Measurements from ENCODE around the gene PTPRU. TPM values are rescaled to one million over a fixed set of nuclear protein-coding genes. Genes with fewer than 3 reads are reported as not detected.

Gene PTPRU
- total RNA-seq, 1 donor from 2014 or later = 0.47 TPM

DNA sequence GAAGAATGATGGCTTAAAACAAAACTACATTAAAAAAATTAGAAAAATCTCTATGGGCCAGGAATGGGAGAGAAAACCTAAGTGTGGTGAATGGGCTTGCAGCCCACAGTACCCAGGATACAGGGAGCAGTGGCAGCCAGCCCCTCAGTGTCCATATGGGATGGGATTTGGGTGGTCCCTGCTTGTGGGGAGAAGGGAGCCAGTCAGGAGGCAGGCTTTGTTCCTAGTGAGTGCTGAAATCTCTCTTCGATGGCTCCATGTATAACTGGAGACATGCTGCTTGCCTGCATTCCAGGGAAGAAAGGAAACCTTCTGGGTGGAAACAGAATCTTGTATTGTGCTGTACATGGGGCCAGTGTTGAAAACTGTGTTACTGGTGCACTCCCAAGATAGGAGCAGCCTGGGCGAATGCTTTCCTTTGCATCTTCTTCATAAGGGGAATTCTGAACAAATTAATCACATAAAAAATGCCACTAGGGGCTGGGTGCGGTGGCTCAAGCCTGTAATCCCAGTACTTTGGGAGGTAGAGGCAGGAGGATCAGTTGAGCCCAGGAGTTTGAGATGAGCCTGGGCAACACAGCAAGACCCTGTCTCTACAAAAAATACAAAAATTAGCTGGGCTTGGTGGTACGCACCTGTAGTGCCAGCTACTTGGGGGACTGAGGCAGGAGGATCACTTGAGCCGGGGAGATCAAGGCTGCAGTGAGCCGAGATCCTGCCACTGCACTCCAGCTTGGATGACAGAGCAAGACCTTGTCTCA is 36.0 kb downstream of the PTPRU start:
- Mint-ChIP-seq H3K4me3 (no peak overlapping the region), H3K27me3 (peaks cover 30% of the 10 kb centered on the region), H3K9me3 (no peaks in the 10 kb centered on the region), H3K27ac (no peak overlapping the region), H3K4me1 (no peaks in the 10 kb centered on the region), H3K36me3 (ENCODE audit: low read depth) (no peaks in the 10 kb centered on the region)
- no peak for DNase-seq
- intact Hi-C loops (cut with micrococcal nuclease) = no loop called here

DNA sequence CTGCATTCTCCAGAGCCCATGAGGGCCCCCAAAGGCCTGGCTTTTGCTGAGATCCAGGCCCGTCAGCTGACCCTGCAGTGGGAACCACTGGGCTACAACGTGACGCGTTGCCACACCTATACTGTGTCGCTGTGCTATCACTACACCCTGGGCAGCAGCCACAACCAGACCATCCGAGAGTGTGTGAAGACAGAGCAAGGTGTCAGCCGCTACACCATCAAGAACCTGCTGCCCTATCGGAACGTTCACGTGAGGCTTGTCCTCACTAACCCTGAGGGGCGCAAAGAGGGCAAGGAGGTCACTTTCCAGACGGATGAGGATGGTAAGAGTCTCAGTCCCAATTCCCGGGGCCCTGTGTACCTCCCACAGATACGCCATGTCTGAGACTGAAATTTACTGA is 39.1 kb downstream of the PTPRU start:
- peaks cover 12% of the 10 kb centered on the region for H3K27me3 Mint-ChIP-seq
- H3K4me3 Mint-ChIP-seq = no peak overlapping the region
- no peak overlapping the region for H3K27ac Mint-ChIP-seq
- intact Hi-C loops (cut with micrococcal nuclease) = no loop called here
- no peak for DNase-seq
- no peaks in the 10 kb centered on the region for H3K9me3 Mint-ChIP-seq
- H3K36me3 Mint-ChIP-seq (ENCODE audit: low read depth) = no peaks in the 10 kb centered on the region
- no peaks in the 10 kb centered on the region for H3K4me1 Mint-ChIP-seq

DNA sequence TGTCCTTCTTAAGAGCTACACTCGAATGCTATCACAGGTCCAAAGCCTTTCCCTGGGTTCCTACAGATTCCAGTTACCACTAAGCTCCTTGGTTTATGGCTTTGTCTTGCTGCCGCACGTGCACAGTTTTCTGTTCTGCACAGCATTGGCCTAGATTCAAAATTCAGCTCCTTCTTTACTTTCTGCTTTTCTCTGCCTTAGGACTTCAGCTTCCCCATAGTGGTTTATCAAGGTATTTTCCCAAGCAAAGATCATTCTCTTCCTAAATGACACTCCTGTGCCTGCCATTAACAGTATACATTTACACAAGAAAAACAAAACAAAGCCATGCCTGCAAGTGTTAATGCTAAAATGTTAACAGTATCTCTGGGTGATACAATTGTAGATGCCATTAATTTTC is 41.8 kb downstream of the PTPRU start:
- Mint-ChIP-seq H3K27ac (no peak overlapping the region), H3K27me3 (no peaks in the 10 kb centered on the region), H3K36me3 (ENCODE audit: low read depth) (no peaks in the 10 kb centered on the region), H3K4me3 (no peak overlapping the region), H3K4me1 (no peaks in the 10 kb centered on the region), H3K9me3 (no peaks in the 10 kb centered on the region)
- DNase-seq = no peak
- intact Hi-C loops (cut with micrococcal nuclease) = no loop called here

DNA sequence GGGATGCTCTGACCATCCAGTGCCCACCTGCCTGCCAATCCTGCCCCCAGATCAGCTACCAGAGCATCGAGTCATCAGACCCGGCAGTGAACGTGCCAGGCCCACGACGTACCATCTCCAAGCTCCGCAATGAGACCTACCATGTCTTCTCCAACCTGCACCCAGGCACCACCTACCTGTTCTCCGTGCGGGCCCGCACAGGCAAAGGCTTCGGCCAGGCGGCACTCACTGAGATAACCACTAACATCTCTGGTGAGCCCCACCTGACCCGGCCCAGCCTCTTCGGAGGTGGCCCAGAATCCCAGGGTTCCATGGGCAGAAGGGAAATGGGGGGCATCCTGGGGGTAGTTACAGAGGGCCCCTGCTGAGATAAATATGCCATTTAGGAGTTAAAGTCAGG is 43.1 kb downstream of the PTPRU start:
- peaks cover 5% of the 10 kb centered on the region for H3K4me1 Mint-ChIP-seq
- no peaks in the 10 kb centered on the region for H3K27me3 Mint-ChIP-seq
- no peak overlapping the region for H3K27ac Mint-ChIP-seq
- H3K36me3 Mint-ChIP-seq (ENCODE audit: low read depth) = no peaks in the 10 kb centered on the region
- no peak for DNase-seq
- H3K4me3 Mint-ChIP-seq = no peak overlapping the region
- intact Hi-C loops (cut with micrococcal nuclease) = no loop called here
- H3K9me3 Mint-ChIP-seq = no peaks in the 10 kb centered on the region

DNA sequence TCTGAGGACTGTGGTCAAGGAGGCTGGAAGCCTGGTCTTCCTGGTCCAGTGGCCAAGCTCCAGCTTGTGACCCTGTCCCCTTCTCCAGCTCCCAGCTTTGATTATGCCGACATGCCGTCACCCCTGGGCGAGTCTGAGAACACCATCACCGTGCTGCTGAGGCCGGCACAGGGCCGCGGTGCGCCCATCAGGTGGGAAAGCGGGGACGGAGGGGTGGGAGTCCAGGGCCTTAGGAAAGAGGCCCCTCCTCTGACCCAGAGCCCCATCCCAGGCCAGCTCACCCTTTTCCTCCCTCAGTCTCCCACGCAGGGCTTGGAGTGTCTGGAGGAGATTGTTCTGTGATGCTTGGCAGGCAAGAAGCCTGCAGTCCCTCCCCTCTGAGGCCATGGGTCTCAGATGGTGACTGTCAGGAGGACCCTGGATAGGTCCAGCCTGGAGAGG is 43.6 kb downstream of the PTPRU start:
- Mint-ChIP-seq H3K27me3 (no peaks in the 10 kb centered on the region), H3K4me1 (peaks cover 5% of the 10 kb centered on the region), H3K27ac (no peak overlapping the region), H3K9me3 (no peaks in the 10 kb centered on the region), H3K4me3 (no peak overlapping the region), H3K36me3 (ENCODE audit: low read depth) (no peaks in the 10 kb centered on the region)
- no peak for DNase-seq
- intact Hi-C loops (cut with micrococcal nuclease) = no loop called here

DNA sequence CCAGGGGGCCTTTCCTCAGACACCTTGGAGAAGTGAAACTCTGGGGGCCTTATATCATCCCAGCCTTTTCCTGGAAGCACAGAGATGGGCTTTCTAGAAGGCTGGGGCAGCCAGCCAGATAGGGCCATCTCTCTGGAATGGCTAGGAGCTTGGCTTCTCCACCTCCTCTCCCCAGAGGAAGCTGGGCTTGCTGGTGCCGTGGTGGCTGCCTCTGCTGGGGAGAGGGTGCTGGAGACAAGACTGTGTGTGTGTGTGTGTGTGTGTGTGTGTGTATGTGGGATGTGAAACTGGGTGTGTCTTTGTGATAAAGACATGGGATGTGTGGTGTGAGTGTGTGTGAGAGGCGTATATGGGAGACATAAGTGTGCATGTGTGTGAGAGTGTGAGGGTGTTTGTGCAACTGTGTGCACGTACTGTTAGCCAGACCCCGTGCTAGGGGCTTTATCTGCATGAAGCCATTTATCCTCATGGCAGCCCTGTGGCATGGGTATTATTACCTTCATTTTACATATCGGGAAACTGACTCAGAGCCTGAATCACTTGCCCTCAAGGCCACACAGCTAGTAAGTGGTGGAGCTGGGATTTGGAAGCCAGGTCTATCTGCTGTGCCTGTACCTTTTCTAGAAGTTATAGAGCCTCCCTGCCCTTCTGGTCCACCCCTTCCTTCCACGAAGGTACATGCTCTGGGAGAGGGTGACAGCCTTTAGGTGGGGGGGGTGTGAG is 44.2 kb downstream of the PTPRU start:
- no peaks in the 10 kb centered on the region for H3K36me3 Mint-ChIP-seq (ENCODE audit: low read depth)
- H3K4me3 Mint-ChIP-seq = no peak overlapping the region
- no peaks in the 10 kb centered on the region for H3K9me3 Mint-ChIP-seq
- intact Hi-C loops (cut with micrococcal nuclease) = no loop called here
- no peaks in the 10 kb centered on the region for H3K27me3 Mint-ChIP-seq
- no peak overlapping the region for H3K27ac Mint-ChIP-seq
- DNase-seq = no peak
- H3K4me1 Mint-ChIP-seq = peaks cover 5% of the 10 kb centered on the region

DNA sequence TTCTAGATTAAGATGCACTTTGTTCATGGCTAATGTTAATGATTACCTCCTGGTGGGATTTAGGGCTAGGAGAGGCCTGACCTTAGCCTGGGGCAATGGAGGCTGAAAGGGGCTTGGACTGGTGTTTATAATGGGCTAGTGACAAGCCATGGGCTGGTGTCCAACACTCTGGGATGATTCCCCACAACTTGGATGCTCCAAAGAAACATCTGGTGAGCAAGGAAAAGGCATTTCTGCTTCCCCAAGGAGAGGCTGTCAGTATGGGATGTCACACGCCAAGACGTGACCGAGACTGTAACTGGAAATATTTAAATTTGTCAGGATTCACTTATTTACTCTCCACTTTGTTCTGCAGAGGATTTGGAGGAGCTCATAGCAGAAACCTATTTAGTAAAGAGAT is 45.2 kb downstream of the PTPRU start:
- DNase-seq = no peak
- Mint-ChIP-seq H3K36me3 (ENCODE audit: low read depth) (no peaks in the 10 kb centered on the region), H3K27ac (no peak overlapping the region), H3K4me1 (peaks cover 5% of the 10 kb centered on the region), H3K4me3 (no peak overlapping the region), H3K9me3 (no peaks in the 10 kb centered on the region), H3K27me3 (no peaks in the 10 kb centered on the region)
- intact Hi-C loops (cut with micrococcal nuclease) = no loop called here

DNA sequence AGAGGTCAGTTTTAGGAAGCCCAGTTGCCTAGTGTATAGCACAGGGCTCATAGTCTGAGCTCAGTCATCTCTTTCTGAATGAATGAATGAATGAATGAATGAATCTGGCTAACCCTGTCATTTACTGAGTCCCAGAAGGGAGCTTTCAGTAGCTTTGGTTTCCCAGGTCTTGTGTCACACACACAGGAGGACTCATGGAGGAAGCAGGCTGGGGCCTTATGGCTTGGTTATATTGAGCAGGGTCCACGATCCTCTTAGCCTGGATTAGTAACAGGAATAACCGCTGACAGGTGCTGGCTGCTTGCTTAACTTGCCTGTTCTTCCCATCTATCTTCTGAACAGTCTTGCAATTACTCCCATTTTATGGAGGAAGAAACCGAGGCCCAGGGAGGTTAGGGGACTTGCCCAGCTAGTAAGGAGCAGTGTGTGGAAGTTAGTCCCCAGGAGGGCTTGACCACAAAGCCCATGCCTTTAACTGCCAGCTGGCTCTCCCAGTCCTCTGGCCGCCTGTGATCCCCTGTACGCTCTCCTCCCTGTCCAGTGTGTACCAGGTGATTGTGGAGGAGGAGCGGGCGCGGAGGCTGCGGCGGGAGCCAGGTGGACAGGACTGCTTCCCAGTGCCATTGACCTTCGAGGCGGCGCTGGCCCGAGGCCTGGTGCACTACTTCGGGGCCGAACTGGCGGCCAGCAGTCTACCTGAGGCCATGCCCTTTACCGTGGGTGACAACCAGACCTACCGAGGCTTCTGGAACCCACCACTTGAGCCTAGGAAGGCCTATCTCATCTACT is 46.0 kb downstream of the PTPRU start:
- DNase-seq = no peak
- Mint-ChIP-seq H3K27me3 (no peaks in the 10 kb centered on the region), H3K27ac (no peak overlapping the region), H3K4me1 (peaks cover 5% of the 10 kb centered on the region), H3K36me3 (ENCODE audit: low read depth) (no peaks in the 10 kb centered on the region), H3K9me3 (no peaks in the 10 kb centered on the region), H3K4me3 (no peak overlapping the region)
- intact Hi-C loops (cut with micrococcal nuclease) = no loop called here

DNA sequence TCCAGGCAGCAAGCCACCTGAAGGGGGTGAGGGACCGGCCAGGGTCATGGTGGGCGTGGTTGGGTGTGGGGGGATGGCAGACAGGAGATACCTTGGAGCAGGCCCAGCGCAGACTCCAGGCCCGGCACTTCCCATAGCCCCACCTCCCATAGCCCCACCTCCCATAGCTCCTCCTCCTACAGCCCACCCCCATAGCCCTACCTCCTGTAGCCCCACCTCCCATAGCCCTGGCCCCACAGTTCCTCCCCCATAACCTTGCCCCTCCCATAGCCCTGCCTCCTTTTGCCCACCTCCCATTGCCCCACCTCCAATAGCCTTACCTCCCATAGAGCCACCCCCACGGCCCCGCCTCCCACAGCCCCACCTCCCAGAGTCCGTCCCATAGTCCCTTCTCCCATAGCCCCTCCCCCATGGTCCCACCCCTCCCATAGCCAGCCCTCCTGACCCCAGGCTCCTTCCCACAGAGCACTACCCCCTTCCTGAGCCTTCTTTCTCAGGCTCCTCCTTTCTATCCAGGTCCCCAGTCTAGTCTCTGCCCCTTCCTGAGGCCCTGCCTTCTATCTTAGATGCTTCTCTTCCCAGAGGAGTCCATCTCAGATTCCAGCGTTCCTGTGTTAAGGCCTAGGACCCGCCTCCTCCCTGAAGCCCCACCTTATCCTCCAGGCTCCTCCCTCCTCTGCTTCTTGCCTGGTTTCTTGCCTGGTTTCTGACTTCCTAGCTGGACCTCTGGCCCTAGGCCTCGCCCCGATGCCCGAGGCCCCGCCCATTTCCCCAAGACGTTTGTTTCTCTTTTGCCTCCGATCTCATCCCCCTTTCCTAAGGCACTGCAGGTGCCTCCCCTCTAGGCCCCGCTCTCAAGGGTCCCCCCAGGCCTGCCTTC is 46.8 kb downstream of the PTPRU start:
- H3K27ac Mint-ChIP-seq = peak overlapping the region; percentile 20
- H3K4me1 Mint-ChIP-seq = peaks cover 5% of the 10 kb centered on the region
- H3K27me3 Mint-ChIP-seq = no peaks in the 10 kb centered on the region
- DNase-seq = peak; percentile 71
- H3K36me3 Mint-ChIP-seq (ENCODE audit: low read depth) = no peaks in the 10 kb centered on the region
- no peaks in the 10 kb centered on the region for H3K9me3 Mint-ChIP-seq
- peak overlapping the region; percentile 44 for H3K4me3 Mint-ChIP-seq
- intact Hi-C loops (cut with micrococcal nuclease) = no loop called here

DNA sequence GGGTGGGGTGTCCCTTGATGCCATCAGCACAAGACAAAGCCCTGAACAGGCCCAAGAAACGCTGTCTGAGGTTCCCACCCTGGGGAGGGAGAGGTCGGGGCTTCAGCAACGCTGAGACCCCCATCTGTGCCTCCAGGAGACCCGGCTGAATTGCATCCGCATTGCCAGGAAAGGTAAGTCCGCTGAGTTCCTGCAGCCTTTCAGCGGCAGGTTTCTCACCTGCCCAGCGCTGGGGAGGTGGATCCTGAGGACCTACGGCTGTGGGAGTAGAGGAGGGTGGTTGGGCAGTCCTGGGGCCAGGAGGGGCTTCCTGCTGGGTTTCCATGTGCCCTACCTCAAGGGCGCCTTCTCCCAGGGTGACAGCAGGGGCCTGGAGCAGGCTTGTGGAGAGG is 47.5 kb downstream of the PTPRU start:
- no peaks in the 10 kb centered on the region for H3K27me3 Mint-ChIP-seq
- H3K9me3 Mint-ChIP-seq = no peaks in the 10 kb centered on the region
- no peak for DNase-seq
- peaks cover 5% of the 10 kb centered on the region for H3K4me1 Mint-ChIP-seq
- H3K36me3 Mint-ChIP-seq (ENCODE audit: low read depth) = no peaks in the 10 kb centered on the region
- H3K27ac Mint-ChIP-seq = no peak overlapping the region
- peak overlapping the region; percentile 44 for H3K4me3 Mint-ChIP-seq
- intact Hi-C loops (cut with micrococcal nuclease) = no loop called here

DNA sequence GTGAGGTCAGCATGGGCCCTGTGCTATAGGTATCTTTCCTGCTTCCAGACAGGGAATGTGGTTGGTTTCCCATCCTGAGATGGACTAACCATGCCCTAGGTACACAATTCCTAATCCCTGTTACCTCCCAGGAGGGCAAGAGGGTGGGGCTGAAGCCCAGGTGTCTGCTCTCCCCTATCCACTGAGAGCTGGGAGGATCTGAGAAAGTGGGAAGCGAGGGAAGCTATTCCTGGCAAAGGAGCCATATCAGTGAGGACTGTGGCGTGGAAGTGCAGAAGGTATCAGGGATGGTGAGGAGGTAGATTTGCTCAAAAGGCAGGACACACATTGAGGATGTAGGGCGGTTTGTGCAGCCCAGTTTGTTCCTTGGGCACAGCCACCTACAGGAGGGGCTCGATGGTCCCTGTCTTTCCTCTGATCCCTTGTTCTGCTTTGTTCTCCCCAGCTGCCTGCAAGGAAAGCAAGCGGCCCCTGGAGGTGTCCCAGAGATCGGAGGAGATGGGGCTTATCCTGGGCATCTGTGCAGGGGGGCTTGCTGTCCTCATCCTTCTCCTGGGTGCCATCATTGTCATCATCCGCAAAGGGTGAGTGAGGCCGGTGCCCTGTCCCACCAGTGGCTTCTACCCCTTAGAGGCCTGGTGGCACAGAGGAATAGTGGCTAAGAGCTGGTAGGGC is 48.1 kb downstream of the PTPRU start:
- intact Hi-C loops (cut with micrococcal nuclease) = no loop called here
- Mint-ChIP-seq H3K9me3 (no peaks in the 10 kb centered on the region), H3K27ac (no peak overlapping the region)

DNA sequence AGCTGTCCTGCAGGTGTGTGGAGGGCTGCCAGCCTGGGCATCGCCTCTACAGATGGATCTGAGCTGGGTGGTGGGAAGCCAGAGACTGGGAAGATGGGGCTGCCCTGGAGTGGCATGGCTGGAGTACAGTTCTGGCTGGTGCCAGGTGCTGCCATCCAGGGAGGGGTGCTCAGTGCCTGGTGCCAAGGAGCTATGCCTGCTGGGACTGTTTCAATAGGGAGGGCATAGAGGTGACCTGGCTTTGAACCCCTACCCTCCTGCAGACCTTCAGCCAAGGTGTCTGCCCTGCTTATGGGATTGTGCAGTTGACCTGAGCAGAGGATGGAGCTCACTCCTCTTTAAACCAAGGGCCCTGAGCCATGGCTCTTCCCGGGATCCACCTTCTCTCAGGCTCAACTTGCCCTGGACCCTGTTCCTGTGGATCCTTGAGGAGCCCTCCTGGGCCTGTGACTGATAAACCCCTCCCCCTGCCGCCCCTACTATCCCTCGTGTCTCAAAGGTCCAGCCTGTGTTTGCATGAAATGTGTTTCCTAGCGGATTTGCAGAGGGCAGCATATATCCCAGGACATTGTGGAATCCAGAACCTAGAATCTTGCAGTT is 48.7 kb downstream of the PTPRU start:
- Mint-ChIP-seq H3K27me3 (no peaks in the 10 kb centered on the region), H3K36me3 (ENCODE audit: low read depth) (no peaks in the 10 kb centered on the region), H3K27ac (no peak overlapping the region), H3K9me3 (no peaks in the 10 kb centered on the region), H3K4me3 (no peak overlapping the region), H3K4me1 (peaks cover 5% of the 10 kb centered on the region)
- intact Hi-C loops (cut with micrococcal nuclease) = no loop called here
- no peak for DNase-seq

More for the DNA sequence above, 48.1 kb downstream of the PTPRU start:
- Mint-ChIP-seq H3K27me3 (no peaks in the 10 kb centered on the region), H3K4me1 (peaks cover 5% of the 10 kb centered on the region), H3K36me3 (ENCODE audit: low read depth) (no peaks in the 10 kb centered on the region), H3K4me3 (no peak overlapping the region)
- DNase-seq = no peak

DNA sequence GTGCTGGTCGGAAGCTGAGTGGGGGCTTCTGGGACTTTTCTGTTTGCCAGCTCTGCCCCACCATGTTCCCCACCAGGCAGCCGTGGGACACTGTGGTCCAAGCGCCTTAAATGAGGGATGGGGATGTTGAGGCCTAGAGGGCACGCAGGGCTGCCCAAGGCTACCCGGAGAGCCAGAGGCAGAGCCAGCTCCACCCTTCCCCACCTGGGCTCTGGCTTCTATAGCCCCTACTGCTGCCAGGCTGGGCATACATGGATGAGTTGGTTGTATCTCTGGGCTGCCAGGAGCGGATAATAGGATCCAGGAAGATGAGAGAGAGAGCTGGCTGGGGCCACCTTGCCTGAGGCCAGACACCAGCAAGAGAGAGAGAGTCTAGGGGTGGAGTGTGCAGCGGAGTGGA is 49.4 kb downstream of the PTPRU start:
- Mint-ChIP-seq H3K27ac (no peak overlapping the region), H3K9me3 (no peaks in the 10 kb centered on the region), H3K4me3 (no peak overlapping the region), H3K4me1 (peaks cover 5% of the 10 kb centered on the region), H3K27me3 (no peaks in the 10 kb centered on the region), H3K36me3 (ENCODE audit: low read depth) (no peaks in the 10 kb centered on the region)
- DNase-seq = no peak
- intact Hi-C loops (cut with micrococcal nuclease) = no loop called here

Measured in activated CD4-positive, alpha-beta T cell treated with anti-CD3 and anti-CD28 coated beads, Interleukin-2, amount 10 ng/mL, durations not matched to agents 24 days and 14 days (primary cell).